GM23338 (cell line): ENCODE data around the gene PRR36.

Experiments
- CREB1 ChIP-seq: fragments of 250-450 bp; sonication (Bioruptor Pico); IDR thresholded peaks from 2 replicates; pipeline ENCODE4 v1.5.0; 2020; ENCODE audit warnings: low read depth, mild to moderate bottlenecking, moderate library complexity
- EZH2 ChIP-seq: fragments of 200-600 bp; sonication (generic); IDR thresholded peaks from one replicate; pipeline ENCODE4 v1.8.0; 2017; ENCODE audit warnings: antibody characterized with exemption, mild to moderate bottlenecking, low read depth; ENCODE audit not compliant: unreplicated experiment
- EZH2phosphoT487 ChIP-seq: fragments of 200-600 bp; sonication (generic); IDR thresholded peaks from one replicate; pipeline ENCODE4 v1.8.1; 2018; ENCODE audit warnings: antibody characterized with exemption; ENCODE audit not compliant: unreplicated experiment
- JUNB ChIP-seq: IDR thresholded peaks from one replicate; pipeline ENCODE4 v1.6.1; 2016; ENCODE audit warnings: antibody characterized with exemption; ENCODE audit not compliant: unreplicated experiment
- POLR2AphosphoS5 ChIP-seq: IDR thresholded peaks from 2 replicates; pipeline ENCODE4 v1.6.1; 2016; ENCODE audit warnings: antibody characterized with exemption, low read depth
- ZNF331 ChIP-seq: fragments of 250-450 bp; sonication (Bioruptor Pico); IDR thresholded peaks from 2 replicates; pipeline ENCODE4 v1.5.0; 2020; ENCODE audit warnings: low read depth, mild to moderate bottlenecking, moderate library complexity
- TF ChIP-seq, protein P1 (sequence below), 2 experiments: fragments of 200-600 bp in 1 of 2; sonication (generic) in 1 of 2; conservative IDR thresholded peaks; 2 replicates each; pipeline versions ENCODE4 v1.5.1 to v1.6.1; 2016 to 2017; ENCODE audit warnings: antibody characterized with exemption in 2 of 2, low read depth in 2 of 2, mild to moderate bottlenecking in 2 of 2, moderate library complexity in 1 of 2
- TF ChIP-seq, protein P2 (sequence below): IDR thresholded peaks from one replicate; pipeline ENCODE4 v1.6.1; 2018; ENCODE audit warnings: antibody characterized with exemption; ENCODE audit not compliant: unreplicated experiment
- TF ChIP-seq, protein P3 (sequence below): IDR thresholded peaks from 2 replicates; pipeline ENCODE4 v1.6.1; 2016; ENCODE audit warnings: antibody characterized with exemption

DNA sequence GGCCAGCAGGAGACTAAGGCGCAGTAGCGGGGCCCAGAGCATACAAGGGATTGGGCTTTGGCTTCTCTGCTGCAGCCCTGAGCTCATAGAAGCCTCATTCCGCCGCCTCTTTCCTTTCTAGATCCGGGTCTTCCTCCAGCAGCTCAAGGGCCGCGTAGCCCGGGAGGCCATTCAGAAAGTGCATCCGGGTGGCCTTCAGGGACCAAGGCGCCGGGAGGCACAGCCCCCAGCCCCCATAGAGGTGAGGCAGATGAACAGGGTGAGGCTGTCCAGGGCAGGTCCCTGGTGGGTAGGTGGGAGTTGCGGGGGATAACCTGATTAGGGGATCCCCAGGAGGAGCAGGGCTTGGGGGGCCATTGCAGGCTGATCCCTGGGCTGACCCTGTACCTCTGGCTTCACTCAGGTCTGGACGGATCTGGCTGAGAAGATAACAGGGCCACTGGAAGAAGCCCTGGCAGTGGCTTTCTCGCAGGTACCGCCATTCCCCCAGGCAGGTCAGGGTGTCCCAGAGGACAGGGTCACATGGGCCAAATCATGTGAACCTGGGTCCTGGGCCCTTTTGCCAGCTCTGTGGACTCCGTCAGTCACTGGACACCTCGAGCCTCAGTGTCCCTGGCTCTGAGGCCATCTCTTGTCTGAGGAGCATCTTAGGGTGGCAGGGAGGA is 47.2 kb upstream of the PRR36 start:
- TF ChIP-seq POLR2AphosphoS5: no peak
- TF ChIP-seq, protein P1, sequence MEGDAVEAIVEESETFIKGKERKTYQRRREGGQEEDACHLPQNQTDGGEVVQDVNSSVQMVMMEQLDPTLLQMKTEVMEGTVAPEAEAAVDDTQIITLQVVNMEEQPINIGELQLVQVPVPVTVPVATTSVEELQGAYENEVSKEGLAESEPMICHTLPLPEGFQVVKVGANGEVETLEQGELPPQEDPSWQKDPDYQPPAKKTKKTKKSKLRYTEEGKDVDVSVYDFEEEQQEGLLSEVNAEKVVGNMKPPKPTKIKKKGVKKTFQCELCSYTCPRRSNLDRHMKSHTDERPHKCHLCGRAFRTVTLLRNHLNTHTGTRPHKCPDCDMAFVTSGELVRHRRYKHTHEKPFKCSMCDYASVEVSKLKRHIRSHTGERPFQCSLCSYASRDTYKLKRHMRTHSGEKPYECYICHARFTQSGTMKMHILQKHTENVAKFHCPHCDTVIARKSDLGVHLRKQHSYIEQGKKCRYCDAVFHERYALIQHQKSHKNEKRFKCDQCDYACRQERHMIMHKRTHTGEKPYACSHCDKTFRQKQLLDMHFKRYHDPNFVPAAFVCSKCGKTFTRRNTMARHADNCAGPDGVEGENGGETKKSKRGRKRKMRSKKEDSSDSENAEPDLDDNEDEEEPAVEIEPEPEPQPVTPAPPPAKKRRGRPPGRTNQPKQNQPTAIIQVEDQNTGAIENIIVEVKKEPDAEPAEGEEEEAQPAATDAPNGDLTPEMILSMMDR (conservative IDR thresholded peaks at IDR 0.05; ENCODE audit: low read depth in 2 of 2): no peak
- no peak for TF ChIP-seq EZH2
- TF ChIP-seq, protein P2, sequence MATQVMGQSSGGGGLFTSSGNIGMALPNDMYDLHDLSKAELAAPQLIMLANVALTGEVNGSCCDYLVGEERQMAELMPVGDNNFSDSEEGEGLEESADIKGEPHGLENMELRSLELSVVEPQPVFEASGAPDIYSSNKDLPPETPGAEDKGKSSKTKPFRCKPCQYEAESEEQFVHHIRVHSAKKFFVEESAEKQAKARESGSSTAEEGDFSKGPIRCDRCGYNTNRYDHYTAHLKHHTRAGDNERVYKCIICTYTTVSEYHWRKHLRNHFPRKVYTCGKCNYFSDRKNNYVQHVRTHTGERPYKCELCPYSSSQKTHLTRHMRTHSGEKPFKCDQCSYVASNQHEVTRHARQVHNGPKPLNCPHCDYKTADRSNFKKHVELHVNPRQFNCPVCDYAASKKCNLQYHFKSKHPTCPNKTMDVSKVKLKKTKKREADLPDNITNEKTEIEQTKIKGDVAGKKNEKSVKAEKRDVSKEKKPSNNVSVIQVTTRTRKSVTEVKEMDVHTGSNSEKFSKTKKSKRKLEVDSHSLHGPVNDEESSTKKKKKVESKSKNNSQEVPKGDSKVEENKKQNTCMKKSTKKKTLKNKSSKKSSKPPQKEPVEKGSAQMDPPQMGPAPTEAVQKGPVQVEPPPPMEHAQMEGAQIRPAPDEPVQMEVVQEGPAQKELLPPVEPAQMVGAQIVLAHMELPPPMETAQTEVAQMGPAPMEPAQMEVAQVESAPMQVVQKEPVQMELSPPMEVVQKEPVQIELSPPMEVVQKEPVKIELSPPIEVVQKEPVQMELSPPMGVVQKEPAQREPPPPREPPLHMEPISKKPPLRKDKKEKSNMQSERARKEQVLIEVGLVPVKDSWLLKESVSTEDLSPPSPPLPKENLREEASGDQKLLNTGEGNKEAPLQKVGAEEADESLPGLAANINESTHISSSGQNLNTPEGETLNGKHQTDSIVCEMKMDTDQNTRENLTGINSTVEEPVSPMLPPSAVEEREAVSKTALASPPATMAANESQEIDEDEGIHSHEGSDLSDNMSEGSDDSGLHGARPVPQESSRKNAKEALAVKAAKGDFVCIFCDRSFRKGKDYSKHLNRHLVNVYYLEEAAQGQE: no peak
- no peak for TF ChIP-seq ZNF331 (CRISPR knock-in tag)
- TF ChIP-seq JUNB: no peak
- no peak for TF ChIP-seq EZH2phosphoT487
- TF ChIP-seq, protein P3, sequence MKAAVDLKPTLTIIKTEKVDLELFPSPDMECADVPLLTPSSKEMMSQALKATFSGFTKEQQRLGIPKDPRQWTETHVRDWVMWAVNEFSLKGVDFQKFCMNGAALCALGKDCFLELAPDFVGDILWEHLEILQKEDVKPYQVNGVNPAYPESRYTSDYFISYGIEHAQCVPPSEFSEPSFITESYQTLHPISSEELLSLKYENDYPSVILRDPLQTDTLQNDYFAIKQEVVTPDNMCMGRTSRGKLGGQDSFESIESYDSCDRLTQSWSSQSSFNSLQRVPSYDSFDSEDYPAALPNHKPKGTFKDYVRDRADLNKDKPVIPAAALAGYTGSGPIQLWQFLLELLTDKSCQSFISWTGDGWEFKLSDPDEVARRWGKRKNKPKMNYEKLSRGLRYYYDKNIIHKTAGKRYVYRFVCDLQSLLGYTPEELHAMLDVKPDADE: no peak
- no peak for TF ChIP-seq CREB1
